Coronary artery (tissue), 2 donors: Measurements from ENCODE around the gene CLIC6.

Experiments used
- DNase-seq: peaks from one replicate; pipeline ENCODE4 v3.0.0-alpha.2; 2017; ENCODE audit warnings: low spot score
- H3K27ac ChIP-seq, 2 donors: fragments of 200-600 bp; sonication (generic); one replicate each; pipeline ENCODE4 v1.5.1; 2016 to 2019
- H3K4me3 ChIP-seq: fragments of 200-600 bp; sonication (generic); 2 replicates; pipeline ENCODE4 v1.5.1; 2016; ENCODE audit warnings: mild to moderate bottlenecking, moderate library complexity
- CTCF ChIP-seq: fragments of 200-600 bp; sonication (generic); IDR thresholded peaks from one replicate; pipeline ENCODE4 v1.5.1; 2019; ENCODE audit warnings: antibody characterized with exemption

Gene CLIC6

GRCh38 chr21:34730756-34731445, 62.1 kb downstream of the CLIC6 start:
- no peak for DNase-seq
- Histone ChIP-seq H3K4me3 (no peak overlapping the region), H3K27ac (no peak overlapping the region)
- no peak for TF ChIP-seq CTCF

GRCh38 chr21:34732388-34732821, 63.6 kb downstream of the CLIC6 start:
- TF ChIP-seq CTCF = no peak
- H3K4me3 ChIP-seq = no peak overlapping the region
- DNase-seq = no peak
- H3K27ac ChIP-seq = no peak overlapping the region

GRCh38 chr21:34733852-34734251, 65.1 kb downstream of the CLIC6 start:
- Histone ChIP-seq H3K27ac (no peak overlapping the region), H3K4me3 (no peak overlapping the region)
- no peak for TF ChIP-seq CTCF
- DNase-seq = no peak

- DNase-seq = no peak
- no peak overlapping the region for H3K4me3 ChIP-seq
- no peak overlapping the region for H3K27ac ChIP-seq
- TF ChIP-seq CTCF = no peak
These were observed 65.9 kb downstream of the CLIC6 start for GRCh38 chr21:34734696-34735095.

- H3K27ac ChIP-seq = no peak overlapping the region
- no peak overlapping the region for H3K4me3 ChIP-seq
- no peak for DNase-seq
- no peak for TF ChIP-seq CTCF
These were observed 67.5 kb downstream of the CLIC6 start for GRCh38 chr21:34736116-34736874.

- Histone ChIP-seq H3K4me3 (no peak overlapping the region), H3K27ac (no peak overlapping the region)
- no peak for DNase-seq
- TF ChIP-seq CTCF = no peak
These were observed 68.3 kb downstream of the CLIC6 start for GRCh38 chr21:34737115-34737514.

GRCh38 chr21:34740198-34740597, 71.4 kb downstream of the CLIC6 start:
- Histone ChIP-seq H3K27ac (no peak overlapping the region), H3K4me3 (no peak overlapping the region)
- no peak for DNase-seq
- no peak for TF ChIP-seq CTCF
